MM.1S (cell line): ENCODE results near the gene ANKUB1.

Source experiments
- EZH2 ChIP-seq: fragments of 300-600 bp; sonication (generic); optimal IDR thresholded peaks from 2 replicates; pipeline ENCODE3; 2017; ENCODE audit warnings: low read depth, mild to moderate bottlenecking, antibody characterized with exemption, low read length, mixed read lengths
- EZH2phosphoT487 ChIP-seq: fragments of 300-600 bp; sonication (generic); IDR thresholded peaks from 2 replicates; pipeline ENCODE4 v1.6.1; 2018; ENCODE audit warnings: antibody characterized with exemption, low read length
- TF ChIP-seq, protein P1 (sequence below): fragments of 300-600 bp; sonication (generic); IDR thresholded peaks from 2 replicates; pipeline ENCODE4 v1.5.1; 2016; ENCODE audit warnings: antibody characterized with exemption, low read length, mixed read lengths

DNA sequence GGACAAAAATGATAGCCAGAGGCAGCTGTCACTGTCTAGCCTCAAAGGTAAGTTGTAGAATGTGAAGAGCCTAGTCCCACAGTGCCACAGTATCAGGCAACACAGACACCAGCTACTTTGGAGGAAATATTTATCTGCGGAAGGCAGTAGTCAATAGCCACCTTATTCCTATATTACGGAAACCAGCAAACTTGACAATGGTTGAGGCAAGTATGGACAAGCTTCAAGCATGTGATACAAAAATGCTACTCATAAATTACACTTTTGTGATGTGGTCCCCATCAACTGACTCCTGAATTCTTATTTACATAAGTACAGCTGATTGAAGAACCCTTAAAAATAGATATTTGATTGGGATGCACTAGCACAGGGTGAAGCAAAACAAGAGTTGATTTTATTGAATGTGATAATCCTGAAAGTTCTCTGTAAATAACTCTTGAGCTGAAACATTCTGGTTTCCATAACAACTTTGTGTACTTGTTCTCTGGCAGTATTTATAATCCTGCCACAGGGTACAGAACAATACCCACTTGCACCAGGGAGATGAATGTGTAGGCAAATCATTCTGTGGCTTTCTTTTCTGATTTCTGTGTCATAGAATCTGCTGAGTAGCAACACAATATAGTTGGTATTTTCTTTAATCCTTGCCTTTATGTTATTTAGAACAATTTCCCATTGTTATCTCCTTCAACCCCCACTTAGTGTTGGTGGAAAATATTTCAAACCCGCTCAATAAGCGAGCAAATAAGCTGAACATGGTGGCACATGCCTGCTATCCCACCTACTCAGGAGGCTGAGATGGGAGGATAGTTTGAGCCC lies at the start of gene ANKUB1:
- TF ChIP-seq, protein P1, sequence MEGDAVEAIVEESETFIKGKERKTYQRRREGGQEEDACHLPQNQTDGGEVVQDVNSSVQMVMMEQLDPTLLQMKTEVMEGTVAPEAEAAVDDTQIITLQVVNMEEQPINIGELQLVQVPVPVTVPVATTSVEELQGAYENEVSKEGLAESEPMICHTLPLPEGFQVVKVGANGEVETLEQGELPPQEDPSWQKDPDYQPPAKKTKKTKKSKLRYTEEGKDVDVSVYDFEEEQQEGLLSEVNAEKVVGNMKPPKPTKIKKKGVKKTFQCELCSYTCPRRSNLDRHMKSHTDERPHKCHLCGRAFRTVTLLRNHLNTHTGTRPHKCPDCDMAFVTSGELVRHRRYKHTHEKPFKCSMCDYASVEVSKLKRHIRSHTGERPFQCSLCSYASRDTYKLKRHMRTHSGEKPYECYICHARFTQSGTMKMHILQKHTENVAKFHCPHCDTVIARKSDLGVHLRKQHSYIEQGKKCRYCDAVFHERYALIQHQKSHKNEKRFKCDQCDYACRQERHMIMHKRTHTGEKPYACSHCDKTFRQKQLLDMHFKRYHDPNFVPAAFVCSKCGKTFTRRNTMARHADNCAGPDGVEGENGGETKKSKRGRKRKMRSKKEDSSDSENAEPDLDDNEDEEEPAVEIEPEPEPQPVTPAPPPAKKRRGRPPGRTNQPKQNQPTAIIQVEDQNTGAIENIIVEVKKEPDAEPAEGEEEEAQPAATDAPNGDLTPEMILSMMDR = no peak
- TF ChIP-seq EZH2phosphoT487 (no peak), EZH2 (no peak)
